ENCODE data around the gene COL24A1.

COL24A1 gene

GRCh38 chr1:85689775-85690404, 466.7 kb downstream of the COL24A1 start:
- no peak for DNase-seq (ENCODE audit: low read depth in 2 of 2)

- DNase-seq (ENCODE audit: low read depth in 2 of 2), result no peak
Measured at GRCh38 chr1:85683292-85684025, 473.1 kb downstream of the COL24A1 start.

GRCh38 chr1:85681087-85681486, 475.5 kb downstream of the COL24A1 start:
- no peak for DNase-seq (ENCODE audit: low read depth in 2 of 2)
